HUES48 (cell line): Measurements from ENCODE around the gene SORCS3.

ENCODE experiments used
- H3K27ac ChIP-seq: one replicate; pipeline ENCODE4 v1.7.0; 2013; ENCODE audit warnings: low read depth, low read length, inconsistent platforms
- H3K27me3 ChIP-seq: 2 replicates; pipeline ENCODE4 v1.6.1; 2013; ENCODE audit warnings: mild to moderate bottlenecking, low read length; ENCODE audit not compliant: control insufficient read depth, insufficient read depth
- H3K36me3 ChIP-seq: 2 replicates; pipeline ENCODE4 v1.6.1; 2013; ENCODE audit warnings: low read length; ENCODE audit not compliant: control insufficient read depth, insufficient read depth
- H3K4me1 ChIP-seq: 2 replicates; pipeline ENCODE4 v1.6.1; 2013; ENCODE audit warnings: mild to moderate bottlenecking, low read length; ENCODE audit not compliant: control insufficient read depth, insufficient read depth
- H3K4me3 ChIP-seq: 2 replicates; pipeline ENCODE4 v1.5.1; 2013; ENCODE audit warnings: mild to moderate bottlenecking, low read depth, low read length
- H3K9ac ChIP-seq: 2 replicates; pipeline ENCODE4 v1.6.1; 2013; ENCODE audit warnings: mild to moderate bottlenecking, low read depth, low read length, moderate library complexity
- H3K9me3 ChIP-seq: 2 replicates; pipeline ENCODE4 v1.6.1; 2013; ENCODE audit warnings: low read length; ENCODE audit not compliant: control insufficient read depth, insufficient read depth

The SORCS3 gene

GRCh38 chr10:104735036-104735756 lies 94.1 kb downstream of the SORCS3 start:
- no peak overlapping the region for H3K9ac ChIP-seq
- H3K9me3 ChIP-seq: no peaks in the 10 kb centered on the region
- peaks cover 17% of the 10 kb centered on the region for H3K4me1 ChIP-seq
- H3K27ac ChIP-seq: peak overlapping the region; percentile 32
- no peaks in the 10 kb centered on the region for H3K27me3 ChIP-seq
- H3K4me3 ChIP-seq: 0 out of 2 replicates have a peak overlapping the region, but pooled peaks have one; percentile 30
- H3K36me3 ChIP-seq: no peaks in the 10 kb centered on the region

GRCh38 chr10:104735757-104736391 lies 94.8 kb downstream of the SORCS3 start:
- Histone ChIP-seq H3K27ac (no peak overlapping the region), H3K9me3 (no peaks in the 10 kb centered on the region), H3K36me3 (no peaks in the 10 kb centered on the region), H3K4me3 (no peak overlapping the region), H3K9ac (no peak overlapping the region), H3K27me3 (no peaks in the 10 kb centered on the region), H3K4me1 (peaks cover 17% of the 10 kb centered on the region)

GRCh38 chr10:104741127-104741526 lies 100.0 kb downstream of the SORCS3 start:
- Histone ChIP-seq H3K27ac (no peak overlapping the region), H3K4me3 (no peak overlapping the region), H3K27me3 (no peaks in the 10 kb centered on the region), H3K36me3 (no peaks in the 10 kb centered on the region), H3K4me1 (no peaks in the 10 kb centered on the region), H3K9me3 (no peaks in the 10 kb centered on the region), H3K9ac (no peak overlapping the region)

- Histone ChIP-seq H3K4me3 (no peak overlapping the region), H3K36me3 (no peaks in the 10 kb centered on the region), H3K27ac (no peak overlapping the region), H3K9ac (no peak overlapping the region), H3K9me3 (no peaks in the 10 kb centered on the region), H3K4me1 (no peaks in the 10 kb centered on the region), H3K27me3 (no peaks in the 10 kb centered on the region)
Measured at GRCh38 chr10:104744052-104744451, 103.0 kb downstream of the SORCS3 start.

GRCh38 chr10:104750291-104750690 lies 109.2 kb downstream of the SORCS3 start:
- H3K4me3 ChIP-seq: no peak overlapping the region
- H3K27ac ChIP-seq: no peak overlapping the region
- no peaks in the 10 kb centered on the region for H3K9me3 ChIP-seq
- H3K27me3 ChIP-seq: no peaks in the 10 kb centered on the region
- no peaks in the 10 kb centered on the region for H3K36me3 ChIP-seq
- H3K9ac ChIP-seq: no peak overlapping the region
- no peaks in the 10 kb centered on the region for H3K4me1 ChIP-seq

- H3K27me3 ChIP-seq: no peaks in the 10 kb centered on the region
- no peak overlapping the region for H3K4me3 ChIP-seq
- H3K27ac ChIP-seq: no peak overlapping the region
- peaks cover 6% of the 10 kb centered on the region for H3K4me1 ChIP-seq
- no peaks in the 10 kb centered on the region for H3K9me3 ChIP-seq
- H3K9ac ChIP-seq: no peak overlapping the region
- H3K36me3 ChIP-seq: no peaks in the 10 kb centered on the region
Measured at GRCh38 chr10:104762793-104763192, 121.7 kb downstream of the SORCS3 start.

- no peaks in the 10 kb centered on the region for H3K36me3 ChIP-seq
- peaks cover 6% of the 10 kb centered on the region for H3K4me1 ChIP-seq
- H3K9me3 ChIP-seq: no peaks in the 10 kb centered on the region
- no peak overlapping the region for H3K27ac ChIP-seq
- H3K9ac ChIP-seq: no peak overlapping the region
- H3K27me3 ChIP-seq: no peaks in the 10 kb centered on the region
- no peak overlapping the region for H3K4me3 ChIP-seq
Measured at GRCh38 chr10:104766341-104766740, 125.3 kb downstream of the SORCS3 start.

GRCh38 chr10:104767282-104767681 lies 126.2 kb downstream of the SORCS3 start:
- no peaks in the 10 kb centered on the region for H3K36me3 ChIP-seq
- H3K27me3 ChIP-seq: no peaks in the 10 kb centered on the region
- no peaks in the 10 kb centered on the region for H3K9me3 ChIP-seq
- H3K27ac ChIP-seq: no peak overlapping the region
- peaks cover 6% of the 10 kb centered on the region for H3K4me1 ChIP-seq
- no peak overlapping the region for H3K9ac ChIP-seq
- H3K4me3 ChIP-seq: peak overlapping the region; percentile 30; the same call in 1 of the 2 replicates

- no peak overlapping the region for H3K9ac ChIP-seq
- H3K36me3 ChIP-seq: no peaks in the 10 kb centered on the region
- peaks cover 6% of the 10 kb centered on the region for H3K4me1 ChIP-seq
- no peaks in the 10 kb centered on the region for H3K9me3 ChIP-seq
- H3K27ac ChIP-seq: no peak overlapping the region
- no peaks in the 10 kb centered on the region for H3K27me3 ChIP-seq
- no peak overlapping the region for H3K4me3 ChIP-seq
Measured at GRCh38 chr10:104767745-104768144, 126.7 kb downstream of the SORCS3 start.

- H3K36me3 ChIP-seq: no peaks in the 10 kb centered on the region
- no peaks in the 10 kb centered on the region for H3K27me3 ChIP-seq
- H3K4me1 ChIP-seq: 0 out of 2 replicates have a peak, but pooled peaks cover 4% of the 10 kb centered on the region
- no peak overlapping the region for H3K9ac ChIP-seq
- no peak overlapping the region for H3K4me3 ChIP-seq
- H3K27ac ChIP-seq: no peak overlapping the region
- H3K9me3 ChIP-seq: no peaks in the 10 kb centered on the region
Measured at GRCh38 chr10:104773105-104773504, 132.0 kb downstream of the SORCS3 start.

- no peak overlapping the region for H3K4me3 ChIP-seq
- H3K27me3 ChIP-seq: no peaks in the 10 kb centered on the region
- no peaks in the 10 kb centered on the region for H3K9me3 ChIP-seq
- H3K36me3 ChIP-seq: no peaks in the 10 kb centered on the region
- no peak overlapping the region for H3K9ac ChIP-seq
- 0 out of 2 replicates have a peak, but pooled peaks cover 4% of the 10 kb centered on the region for H3K4me1 ChIP-seq
- no peak overlapping the region for H3K27ac ChIP-seq
Measured at GRCh38 chr10:104774234-104774633, 133.1 kb downstream of the SORCS3 start.
